ENCODE measurements around the gene TAF10. TPM values are rescaled to one million over a fixed set of nuclear protein-coding genes. Genes with fewer than 3 reads are reported as not detected.
A peak's percentile ranks its signal among the peaks of the same experiment; 100 is the strongest.

Gene TAF10
- total RNA-seq (2014; rRNA removed; shearing (Covaris generic)) = 121 and 198 TPM in 2 replicates

DNA sequence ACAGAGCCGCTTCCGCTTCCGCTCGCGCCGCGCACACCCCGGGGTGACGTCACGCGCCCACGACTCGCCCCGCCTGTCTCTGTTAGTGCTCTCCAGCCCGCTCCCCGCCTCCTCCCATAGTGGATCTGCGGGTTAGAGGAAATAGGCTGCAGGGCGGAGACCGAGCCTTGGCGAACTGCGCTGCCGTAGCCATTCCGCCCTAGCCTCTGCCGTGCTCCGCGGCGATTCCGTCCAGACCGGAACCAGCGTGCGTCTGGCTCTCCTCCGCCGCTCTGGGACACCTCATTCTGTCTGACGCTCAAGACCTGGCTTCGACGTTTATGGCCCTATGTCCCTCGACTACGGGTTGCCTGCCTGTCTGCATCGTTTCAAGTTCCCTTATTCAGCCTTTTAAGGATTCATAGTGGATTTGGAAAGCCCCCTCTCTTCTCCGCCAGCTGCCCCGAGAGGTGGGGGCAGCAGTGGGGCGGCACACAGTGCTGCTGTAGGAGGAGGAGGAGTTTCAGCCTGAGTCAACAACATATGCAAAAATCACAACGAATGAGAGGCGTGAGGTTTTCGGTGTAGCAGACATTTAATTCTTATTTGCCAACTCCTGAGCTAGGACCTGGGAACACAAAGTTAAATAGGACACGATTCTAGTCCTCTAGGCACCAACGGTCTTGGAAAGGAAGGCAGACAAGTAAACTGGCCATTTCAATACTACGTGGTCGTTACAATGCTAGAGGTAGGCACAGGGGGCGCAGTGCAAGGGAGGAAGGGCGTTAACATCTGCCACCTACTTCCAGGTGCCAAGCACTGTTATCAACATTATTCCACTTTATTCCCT lies at the start of gene TAF10:
Gene TAF10 (minus strand): TSS at position 4 of the 829 bp plus-strand sequence. CDS start 27 bp downstream, outside the sequence.
- Histone ChIP-seq H3K27me3 (ENCODE audit: control insufficient read depth, insufficient read depth, low read length) (no peaks in the 10 kb centered on the region), H3K4me3 (ENCODE audit: insufficient read depth, low read depth, low read length) (peak within 1 kb of the TSS; percentile 94), H3K36me3 (replicated peaks; ENCODE audit: control insufficient read depth, insufficient read depth, low read length) (peaks cover 39% of the 10 kb centered on the region)
- peak; percentile 96 for DNase-seq

DNA sequence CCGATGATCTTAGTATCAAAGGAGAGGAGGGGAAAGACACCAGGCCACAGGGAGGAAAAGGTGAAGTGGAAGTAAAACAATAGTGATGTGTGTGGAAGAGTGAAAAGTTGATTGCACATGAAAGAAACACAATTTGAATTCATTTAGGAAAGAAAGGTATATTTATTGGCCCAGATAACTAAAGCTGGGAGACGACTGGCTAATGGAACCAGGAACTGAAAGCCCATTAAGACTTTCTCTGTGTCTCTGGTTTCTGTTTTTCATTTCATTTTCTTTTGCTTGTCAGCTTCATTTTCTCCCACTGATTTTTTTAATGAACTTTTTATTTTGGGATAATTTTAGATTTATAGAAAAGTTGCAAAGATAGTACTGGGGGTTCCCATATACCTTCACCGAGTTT lies 48.7 kb upstream of the TAF10 start:
- H3K36me3 ChIP-seq (replicated peaks; ENCODE audit: control insufficient read depth, insufficient read depth, low read length) = no peaks in the 10 kb centered on the region
- H3K27me3 ChIP-seq (ENCODE audit: control insufficient read depth, insufficient read depth, low read length) = peaks cover 13% of the 10 kb centered on the region
- no peak overlapping the region for H3K4me3 ChIP-seq (ENCODE audit: insufficient read depth, low read depth, low read length)
- no peak for DNase-seq

DNA sequence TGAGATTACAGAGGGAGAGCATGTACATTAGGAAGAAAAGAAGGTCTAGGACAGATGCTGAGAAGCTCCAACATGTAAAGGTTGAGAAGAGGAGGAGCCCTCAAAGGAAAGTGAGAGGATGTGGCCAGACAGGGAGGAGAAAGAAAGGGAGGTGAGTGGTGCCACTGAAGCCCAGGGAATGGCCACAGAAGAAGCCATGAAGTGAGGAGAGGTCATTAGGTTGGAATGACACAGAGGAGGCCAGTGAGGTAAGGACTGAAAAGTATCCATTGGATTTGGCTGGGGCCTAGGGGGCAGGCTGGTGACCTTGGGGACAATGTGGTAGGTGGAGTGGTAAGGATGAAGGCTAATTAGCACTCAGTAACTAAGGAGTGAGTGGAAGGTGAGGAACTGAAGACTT lies 46.6 kb upstream of the TAF10 start:
- no peaks in the 10 kb centered on the region for H3K36me3 ChIP-seq (replicated peaks; ENCODE audit: control insufficient read depth, insufficient read depth, low read length)
- DNase-seq = no peak
- H3K4me3 ChIP-seq (ENCODE audit: insufficient read depth, low read depth, low read length) = no peak overlapping the region
- peaks cover 24% of the 10 kb centered on the region for H3K27me3 ChIP-seq (ENCODE audit: control insufficient read depth, insufficient read depth, low read length)

DNA sequence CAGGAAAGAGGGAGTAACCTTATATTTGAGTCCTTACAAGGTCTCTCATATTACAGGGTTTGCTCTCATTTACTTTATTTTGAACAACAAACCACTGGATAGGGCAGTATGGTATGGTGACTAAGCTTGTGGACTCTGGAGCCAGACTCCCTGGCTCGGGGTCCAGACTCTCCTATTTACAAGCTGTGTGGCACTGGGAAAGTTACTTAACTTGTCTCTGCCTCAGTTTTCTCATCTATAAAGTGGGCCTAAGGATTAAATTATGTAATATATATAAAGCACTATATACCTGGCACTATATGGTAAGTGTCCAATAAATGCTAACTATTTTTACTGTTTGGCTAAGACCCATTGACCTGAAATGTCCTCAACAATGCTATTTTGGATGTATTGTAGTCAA lies 45.3 kb upstream of the TAF10 start:
- peaks cover 24% of the 10 kb centered on the region for H3K27me3 ChIP-seq (ENCODE audit: control insufficient read depth, insufficient read depth, low read length)
- H3K36me3 ChIP-seq (replicated peaks; ENCODE audit: control insufficient read depth, insufficient read depth, low read length) = no peaks in the 10 kb centered on the region
- H3K4me3 ChIP-seq (ENCODE audit: insufficient read depth, low read depth, low read length) = no peak overlapping the region
- DNase-seq = no peak

DNA sequence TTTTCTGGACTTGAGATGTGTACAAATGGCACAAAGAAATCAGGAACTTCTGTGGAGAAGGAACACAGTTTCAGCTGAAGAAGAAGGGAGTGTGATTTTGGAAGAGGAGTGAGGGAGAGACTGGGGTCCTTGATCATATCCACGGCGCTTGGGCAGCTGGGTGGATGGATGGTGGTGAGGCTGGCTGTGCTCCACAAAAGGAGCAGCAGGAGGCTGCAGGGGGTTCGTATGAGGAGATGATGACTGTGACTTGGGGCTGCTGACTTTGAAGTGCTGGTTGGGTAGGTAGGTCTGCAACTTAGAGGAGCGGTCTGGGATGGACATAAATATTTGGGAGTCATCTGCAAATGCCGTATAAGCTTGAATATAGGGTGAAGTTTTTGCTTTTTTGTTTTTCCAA lies 44.9 kb upstream of the TAF10 start:
- Histone ChIP-seq H3K27me3 (ENCODE audit: control insufficient read depth, insufficient read depth, low read length) (peaks cover 24% of the 10 kb centered on the region), H3K4me3 (ENCODE audit: insufficient read depth, low read depth, low read length) (peak overlapping the region; percentile 59; the same call in 1 of the 2 replicates), H3K36me3 (replicated peaks; ENCODE audit: control insufficient read depth, insufficient read depth, low read length) (no peaks in the 10 kb centered on the region)
- no peak for DNase-seq

DNA sequence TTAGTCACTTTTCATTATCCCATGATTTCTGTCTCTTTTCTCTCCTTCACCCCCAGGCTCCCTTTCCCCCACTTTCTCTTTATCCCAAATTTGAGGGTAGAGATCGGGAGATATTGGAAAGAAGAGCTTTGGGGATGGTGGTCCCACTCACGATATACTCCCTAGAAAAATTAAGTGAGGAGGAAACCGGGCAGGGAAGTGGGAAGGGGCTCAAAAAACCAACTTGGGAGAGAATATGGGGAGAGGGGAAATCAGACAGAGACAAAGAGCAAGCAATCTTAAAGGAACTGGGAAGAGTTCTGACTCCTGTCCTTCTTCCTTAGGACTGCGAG lies 44.5 kb upstream of the TAF10 start:
- Histone ChIP-seq H3K36me3 (replicated peaks; ENCODE audit: control insufficient read depth, insufficient read depth, low read length) (no peaks in the 10 kb centered on the region), H3K27me3 (ENCODE audit: control insufficient read depth, insufficient read depth, low read length) (peaks cover 24% of the 10 kb centered on the region), H3K4me3 (ENCODE audit: insufficient read depth, low read depth, low read length) (peak overlapping the region; percentile 59; the same call in 1 of the 2 replicates)
- DNase-seq = no peak

DNA sequence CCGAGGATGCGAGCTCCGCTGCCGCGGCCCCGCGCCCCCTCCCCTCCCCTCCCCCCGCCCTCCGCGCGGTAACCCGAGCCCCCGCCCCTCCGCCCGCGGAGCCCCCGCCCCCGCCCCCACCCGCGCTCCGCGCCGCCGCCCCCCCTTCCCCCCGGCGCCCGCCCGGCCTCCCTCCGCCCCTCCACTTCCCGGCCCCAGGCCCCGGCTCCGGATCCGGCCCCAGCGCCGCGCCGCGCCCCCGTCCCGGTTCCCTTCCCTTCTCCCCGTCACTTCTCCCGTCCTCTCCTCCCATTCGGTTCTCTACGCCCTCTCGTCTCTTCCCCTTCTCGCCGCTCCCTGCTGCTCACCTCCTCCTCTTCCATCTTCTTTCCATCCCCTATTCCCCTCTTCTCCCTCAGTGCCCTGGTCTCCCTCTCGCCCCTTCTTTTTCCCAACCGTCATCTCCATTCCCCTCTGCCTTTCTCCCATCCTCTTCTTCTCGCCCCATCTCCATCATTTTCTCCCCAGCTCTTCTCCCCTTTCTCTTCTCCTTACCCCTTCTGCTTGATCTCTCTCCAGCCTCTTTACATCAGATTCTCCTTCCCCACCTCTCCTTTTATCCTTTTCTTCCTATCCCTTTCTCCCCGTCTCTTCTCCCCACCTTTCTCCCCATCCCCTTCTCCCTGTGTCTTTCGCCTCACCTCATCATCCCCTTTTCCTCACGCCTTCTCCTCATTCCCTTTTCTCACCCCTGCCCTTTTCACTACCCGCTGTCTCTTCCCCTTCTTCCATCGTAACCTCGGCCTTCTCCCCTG lies 44.0 kb upstream of the TAF10 start, which contains the start of gene DCHS1:
Gene DCHS1 (minus strand): TSS at position 20 of the 794 bp plus-strand sequence. CDS start 14,196 bp downstream, outside the sequence.
- no peaks in the 10 kb centered on the region for H3K36me3 ChIP-seq (replicated peaks; ENCODE audit: control insufficient read depth, insufficient read depth, low read length)
- peak; percentile 96 for DNase-seq
- H3K27me3 ChIP-seq (ENCODE audit: control insufficient read depth, insufficient read depth, low read length) = peaks cover 24% of the 10 kb centered on the region
- peak within 1 kb of the TSS; percentile 59 for H3K4me3 ChIP-seq (ENCODE audit: insufficient read depth, low read depth, low read length)

DNA sequence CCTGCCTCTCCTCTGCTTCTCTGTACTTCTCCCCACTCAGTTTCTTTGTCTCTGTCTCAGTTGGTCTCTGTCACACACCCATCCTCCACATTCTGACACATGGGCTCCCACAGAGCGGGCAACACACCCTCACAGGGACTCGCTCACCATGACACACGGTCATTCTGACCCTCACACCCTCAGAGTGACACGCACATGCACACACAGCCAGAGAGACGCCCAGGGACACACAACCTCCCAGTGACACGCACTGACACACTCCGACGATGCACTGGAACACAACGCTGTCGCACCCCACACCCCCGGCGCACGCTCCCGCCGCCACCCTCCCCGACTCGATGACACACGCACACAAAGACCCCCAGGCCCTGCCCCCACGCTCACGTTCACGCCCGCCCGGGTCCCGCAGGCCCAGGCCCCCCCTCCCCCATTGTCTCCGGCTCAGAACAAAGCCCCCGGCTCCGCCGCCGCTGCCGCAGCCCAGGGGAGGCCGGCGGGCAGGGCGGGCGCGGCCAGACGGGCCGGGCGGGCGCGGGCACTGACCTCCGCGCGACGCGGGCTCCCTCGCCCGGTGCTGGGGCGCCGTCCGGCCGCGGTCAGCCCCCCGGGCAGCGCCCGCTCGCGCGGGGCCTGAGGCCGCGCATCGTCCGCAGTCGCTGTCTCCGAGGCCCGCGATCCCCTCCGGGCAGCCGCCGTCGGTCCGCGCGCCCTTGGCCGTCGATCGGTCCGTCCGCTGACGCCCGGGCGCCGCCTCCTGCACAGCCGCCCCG lies 43.2 kb upstream of the TAF10 start:
- DNase-seq = no peak
- H3K27me3 ChIP-seq (ENCODE audit: control insufficient read depth, insufficient read depth, low read length) = peaks cover 24% of the 10 kb centered on the region
- no peaks in the 10 kb centered on the region for H3K36me3 ChIP-seq (replicated peaks; ENCODE audit: control insufficient read depth, insufficient read depth, low read length)
- peak overlapping the region; percentile 36 for H3K4me3 ChIP-seq (ENCODE audit: insufficient read depth, low read depth, low read length)

DNA sequence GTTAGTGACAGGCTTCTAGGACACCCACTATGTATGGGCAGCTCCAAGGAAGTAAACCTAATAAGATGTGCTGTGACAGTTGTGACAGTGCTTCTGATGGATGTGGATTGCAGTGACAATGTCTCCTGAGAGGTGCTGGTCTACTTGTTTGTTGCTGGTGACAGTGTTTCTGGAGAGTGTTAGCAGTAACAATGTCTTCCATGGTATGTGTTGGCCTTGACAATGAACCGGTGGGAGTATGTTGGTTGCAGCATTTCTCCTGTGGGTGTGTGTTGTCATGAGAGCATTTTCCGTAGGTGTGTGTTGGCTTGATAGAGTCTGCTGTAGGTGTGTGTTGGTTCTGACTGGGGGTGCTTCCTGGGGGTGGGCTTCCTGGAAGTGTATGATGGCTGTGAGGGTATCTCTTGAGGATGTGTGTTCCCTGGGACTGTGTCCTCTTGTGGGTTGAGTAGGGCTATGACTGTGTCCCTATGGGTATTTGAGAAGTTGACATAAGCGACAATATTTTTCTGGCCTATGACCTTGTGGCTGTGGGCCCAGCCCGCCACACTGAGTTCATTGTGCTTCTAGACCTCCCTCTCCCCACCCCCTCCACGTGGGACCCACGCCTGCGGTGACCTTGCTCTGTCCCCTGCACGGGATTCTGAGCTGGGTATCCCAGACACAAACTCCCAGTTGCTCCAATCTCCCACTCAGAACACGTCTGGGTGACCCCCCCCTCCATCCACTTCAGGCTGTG lies 42.4 kb upstream of the TAF10 start:
- Histone ChIP-seq H3K4me3 (ENCODE audit: insufficient read depth, low read depth, low read length) (peak overlapping the region; percentile 36), H3K27me3 (ENCODE audit: control insufficient read depth, insufficient read depth, low read length) (peaks cover 24% of the 10 kb centered on the region), H3K36me3 (replicated peaks; ENCODE audit: control insufficient read depth, insufficient read depth, low read length) (no peaks in the 10 kb centered on the region)
- no peak for DNase-seq

DNA sequence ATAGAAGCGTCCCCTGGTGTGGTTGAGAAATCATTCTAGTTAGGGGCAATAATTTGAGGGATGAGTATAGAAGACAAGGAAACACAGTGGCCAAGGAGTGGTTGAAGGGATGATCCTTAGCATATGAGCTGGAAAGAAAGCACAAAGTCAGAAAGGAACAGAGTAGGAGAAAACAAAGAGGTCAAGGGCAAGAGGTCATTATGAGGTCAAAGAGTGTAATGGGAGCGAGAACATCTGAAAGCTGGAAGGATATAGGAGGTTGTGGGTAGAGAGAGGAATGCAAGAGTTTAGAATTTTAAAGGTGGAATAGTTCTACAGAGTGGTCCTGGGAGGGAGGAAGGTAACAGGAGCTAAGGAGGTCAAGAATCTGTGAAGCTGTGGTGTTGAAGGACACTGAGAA lies 41.6 kb upstream of the TAF10 start:
- DNase-seq = no peak
- Histone ChIP-seq H3K36me3 (replicated peaks; ENCODE audit: control insufficient read depth, insufficient read depth, low read length) (no peaks in the 10 kb centered on the region), H3K27me3 (ENCODE audit: control insufficient read depth, insufficient read depth, low read length) (peaks cover 24% of the 10 kb centered on the region), H3K4me3 (ENCODE audit: insufficient read depth, low read depth, low read length) (no peak overlapping the region)

DNA sequence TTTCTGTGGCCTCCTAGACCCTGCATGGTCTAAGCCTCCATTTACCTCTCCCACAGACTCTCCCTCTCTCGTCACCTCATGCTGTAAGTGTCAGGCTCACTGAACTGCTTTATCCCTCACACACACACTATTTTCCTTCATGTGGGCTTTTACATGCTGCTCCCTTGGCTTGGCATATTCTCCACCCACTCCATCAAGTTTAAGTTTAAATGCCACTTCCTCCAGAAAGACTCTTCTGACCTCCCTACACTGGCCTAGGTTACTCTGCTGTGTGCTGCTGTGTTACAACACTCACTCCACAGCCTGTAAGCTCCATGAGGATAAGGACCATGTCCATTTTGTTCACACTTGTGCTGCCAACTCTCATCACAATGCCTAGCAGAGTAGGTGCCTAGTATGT lies 41.1 kb upstream of the TAF10 start:
- peaks cover 24% of the 10 kb centered on the region for H3K27me3 ChIP-seq (ENCODE audit: control insufficient read depth, insufficient read depth, low read length)
- no peak for DNase-seq
- no peak overlapping the region for H3K4me3 ChIP-seq (ENCODE audit: insufficient read depth, low read depth, low read length)
- no peaks in the 10 kb centered on the region for H3K36me3 ChIP-seq (replicated peaks; ENCODE audit: control insufficient read depth, insufficient read depth, low read length)

DNA sequence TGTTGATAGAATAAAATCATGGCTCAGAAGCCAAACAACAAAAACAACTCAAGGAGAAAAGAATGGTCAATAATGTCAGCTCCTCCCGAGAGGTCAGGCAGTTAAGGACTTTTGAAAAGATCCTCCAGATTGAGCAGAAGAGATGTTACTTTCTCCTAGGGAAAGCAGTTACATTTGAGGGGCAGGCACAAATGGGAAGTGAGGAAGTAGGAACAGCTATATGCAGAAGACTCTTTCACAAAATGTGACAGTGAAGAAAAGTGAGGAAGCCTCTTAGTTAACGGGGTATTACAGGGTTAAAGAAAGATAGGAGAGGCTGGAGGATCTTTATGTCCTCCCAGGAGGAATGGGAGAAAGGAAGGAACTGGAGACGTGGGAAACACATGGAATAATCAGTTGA lies 40.2 kb upstream of the TAF10 start:
- no peak overlapping the region for H3K4me3 ChIP-seq (ENCODE audit: insufficient read depth, low read depth, low read length)
- peaks cover 19% of the 10 kb centered on the region for H3K27me3 ChIP-seq (ENCODE audit: control insufficient read depth, insufficient read depth, low read length)
- H3K36me3 ChIP-seq (replicated peaks; ENCODE audit: control insufficient read depth, insufficient read depth, low read length) = no peaks in the 10 kb centered on the region
- DNase-seq = peak; percentile 12

DNA sequence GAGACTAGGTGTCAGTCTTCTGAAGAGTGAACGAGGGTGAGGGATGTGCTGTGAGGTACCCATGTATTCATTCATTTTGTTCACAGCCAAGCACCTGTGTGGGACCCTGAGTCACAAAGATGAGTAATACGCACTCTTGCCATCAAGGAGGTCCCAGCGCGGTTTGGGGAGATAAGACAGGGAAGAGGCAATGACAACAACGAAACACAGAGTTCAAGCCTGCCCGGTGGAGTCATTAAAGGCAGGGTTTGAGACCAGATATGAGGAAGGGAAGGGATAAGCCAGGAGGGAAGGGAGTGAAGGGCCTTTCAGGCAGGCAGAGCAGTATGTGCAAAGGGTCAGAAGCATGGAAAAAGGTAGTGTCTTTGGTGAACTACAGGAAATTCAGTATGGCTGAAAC lies 39.0 kb upstream of the TAF10 start:
- H3K4me3 ChIP-seq (ENCODE audit: insufficient read depth, low read depth, low read length) = no peak overlapping the region
- no peaks in the 10 kb centered on the region for H3K36me3 ChIP-seq (replicated peaks; ENCODE audit: control insufficient read depth, insufficient read depth, low read length)
- peak; percentile 6 for DNase-seq
- peaks cover 11% of the 10 kb centered on the region for H3K27me3 ChIP-seq (ENCODE audit: control insufficient read depth, insufficient read depth, low read length)

DNA sequence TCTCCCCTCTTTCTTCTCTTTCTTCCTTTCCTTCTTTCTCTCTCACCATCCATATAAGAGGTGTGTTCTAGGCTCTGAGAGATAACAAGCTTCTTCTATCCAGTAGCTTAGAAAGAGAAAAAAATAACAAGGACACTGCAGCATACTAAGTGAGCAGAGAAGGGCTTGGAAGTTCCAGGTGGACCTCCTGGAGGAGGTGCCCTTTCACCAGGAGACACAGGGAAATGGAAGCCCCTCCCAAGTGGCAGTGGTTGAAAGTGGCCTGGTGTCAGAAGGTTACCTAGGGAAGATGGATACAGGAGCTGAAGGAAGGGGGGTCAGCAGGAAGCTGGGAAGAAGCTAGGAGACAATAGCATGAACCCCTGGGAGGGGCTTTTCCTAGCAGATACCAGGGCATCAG lies 38.1 kb upstream of the TAF10 start:
- H3K27me3 ChIP-seq (ENCODE audit: control insufficient read depth, insufficient read depth, low read length) = peaks cover 9% of the 10 kb centered on the region
- H3K4me3 ChIP-seq (ENCODE audit: insufficient read depth, low read depth, low read length) = no peak overlapping the region
- peak; percentile 29 for DNase-seq
- H3K36me3 ChIP-seq (replicated peaks; ENCODE audit: control insufficient read depth, insufficient read depth, low read length) = no peaks in the 10 kb centered on the region

Data from H7 (cell line).